Endothelial cell of umbilical vein (primary cell): ENCODE measurements around the gene ITPR1.

Experiments
- MAX ChIP-seq: IDR thresholded peaks from 2 replicates; pipeline ENCODE4 v1.6.1; 2011; ENCODE audit not compliant: insufficient read depth, insufficient read length
- TF ChIP-seq, protein P1 (sequence below), 2 donors: IDR thresholded peaks; 1 replicate in 1 of 2; 2 replicates in 1 of 2; pipeline ENCODE4 v1.5.1; 2011; ENCODE audit warnings: low read length in 2 of 2, mild to moderate bottlenecking in 2 of 2, moderate library complexity in 2 of 2, control low read depth in 1 of 2, inconsistent platforms in 1 of 2, low read depth in 1 of 2; ENCODE audit not compliant: insufficient read depth in 1 of 2; ENCODE audit errors: extremely low read depth in 1 of 2

DNA sequence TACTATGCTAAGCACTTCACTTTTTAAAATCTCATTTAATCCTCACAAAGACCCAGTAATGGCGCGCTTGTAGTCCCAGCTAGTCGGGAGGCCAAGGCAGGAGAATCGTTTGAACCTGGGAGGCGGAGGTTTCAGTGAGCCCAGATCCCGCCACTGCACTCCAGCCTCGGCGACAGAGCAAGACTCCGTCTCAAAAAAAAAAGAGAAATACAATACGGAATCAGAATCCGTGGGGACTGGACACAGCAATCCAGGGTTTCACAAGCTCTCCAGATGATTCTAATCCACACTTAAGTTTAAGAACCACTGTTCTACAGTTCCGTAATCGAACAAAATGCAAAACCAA, 25.7 kb upstream of the ITPR1 start:
- TF ChIP-seq MAX = no peak
- TF ChIP-seq, protein P1, sequence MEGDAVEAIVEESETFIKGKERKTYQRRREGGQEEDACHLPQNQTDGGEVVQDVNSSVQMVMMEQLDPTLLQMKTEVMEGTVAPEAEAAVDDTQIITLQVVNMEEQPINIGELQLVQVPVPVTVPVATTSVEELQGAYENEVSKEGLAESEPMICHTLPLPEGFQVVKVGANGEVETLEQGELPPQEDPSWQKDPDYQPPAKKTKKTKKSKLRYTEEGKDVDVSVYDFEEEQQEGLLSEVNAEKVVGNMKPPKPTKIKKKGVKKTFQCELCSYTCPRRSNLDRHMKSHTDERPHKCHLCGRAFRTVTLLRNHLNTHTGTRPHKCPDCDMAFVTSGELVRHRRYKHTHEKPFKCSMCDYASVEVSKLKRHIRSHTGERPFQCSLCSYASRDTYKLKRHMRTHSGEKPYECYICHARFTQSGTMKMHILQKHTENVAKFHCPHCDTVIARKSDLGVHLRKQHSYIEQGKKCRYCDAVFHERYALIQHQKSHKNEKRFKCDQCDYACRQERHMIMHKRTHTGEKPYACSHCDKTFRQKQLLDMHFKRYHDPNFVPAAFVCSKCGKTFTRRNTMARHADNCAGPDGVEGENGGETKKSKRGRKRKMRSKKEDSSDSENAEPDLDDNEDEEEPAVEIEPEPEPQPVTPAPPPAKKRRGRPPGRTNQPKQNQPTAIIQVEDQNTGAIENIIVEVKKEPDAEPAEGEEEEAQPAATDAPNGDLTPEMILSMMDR (IDR thresholded peaks at IDR 0.05; ENCODE audit: extremely low read depth in 1 of 2, insufficient read depth in 1 of 2, low read depth in 1 of 2, low read length in 2 of 2) = no peak
